Sigmoid colon (tissue), 4 donors: ENCODE measurements around the gene HIGD2B.
"Not testable (repeated sequence)": the region's sequence is repeated elsewhere in the genome, so short reads cannot be mapped to it uniquely, and the experiment has no call there.

Source experiments
- POLR2A ChIP-seq, 2 donors: fragments of 450-650 bp; IDR thresholded peaks; one replicate each; pipeline ENCODE4 v1.6.1; 2016; ENCODE audit warnings: antibody characterized with exemption in 2 of 2, mild to moderate bottlenecking in 2 of 2, moderate library complexity in 2 of 2
- POLR2AphosphoS5 ChIP-seq, 4 donors: sonication (generic); formaldehyde crosslinking; IDR thresholded peaks; one replicate each; pipeline ENCODE4 v1.6.1; 2017; ENCODE audit warnings: antibody characterized with exemption in 4 of 4
- TF ChIP-seq, protein P1 (sequence below), 4 experiments: fragments of 450-650 bp in 3 of 4; fragments of 200-600 bp in 1 of 4; IDR thresholded peaks; one replicate each; pipeline ENCODE4 v1.5.1; 2016 to 2019; ENCODE audit warnings: antibody characterized with exemption in 4 of 4, mild to moderate bottlenecking in 3 of 4, moderate library complexity in 2 of 4

DNA sequence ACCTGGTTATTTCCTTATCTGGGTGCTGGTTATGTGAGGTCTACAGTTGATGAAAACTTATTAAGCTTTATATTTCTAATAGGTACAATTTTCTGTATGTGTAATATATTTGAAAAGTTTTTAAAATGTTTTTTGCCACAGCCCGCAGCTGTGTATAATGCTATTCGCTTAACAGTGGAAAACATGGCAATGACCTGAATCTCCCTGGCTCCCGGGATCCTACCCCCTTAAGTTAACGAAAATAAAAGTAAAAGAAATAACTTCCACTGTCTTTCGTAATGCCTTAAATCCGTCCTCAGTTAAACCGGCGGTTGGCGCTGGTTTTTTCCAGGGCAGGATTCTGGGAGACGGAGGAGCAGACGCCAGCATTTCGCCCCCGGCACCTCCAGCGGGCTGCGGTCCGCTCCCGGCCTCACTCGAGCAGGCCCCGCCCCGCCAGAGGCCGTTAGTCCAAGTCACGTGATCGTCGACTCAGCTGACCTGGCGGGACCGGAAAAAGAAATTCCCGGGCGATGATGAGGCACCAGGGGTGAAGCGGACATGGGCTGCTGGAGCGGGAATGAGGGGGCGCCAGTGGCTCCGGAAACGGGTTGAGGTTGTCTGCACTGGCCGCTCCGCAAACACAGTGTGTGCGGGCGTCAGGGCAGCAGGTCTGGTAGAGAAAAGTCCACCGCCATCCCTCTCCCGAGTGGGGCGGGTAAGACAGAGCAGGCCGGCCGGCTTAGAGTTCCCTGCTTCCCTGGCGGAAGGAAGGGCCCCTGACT lies 49.3 kb downstream of the HIGD2B start:
- TF ChIP-seq, protein P1, sequence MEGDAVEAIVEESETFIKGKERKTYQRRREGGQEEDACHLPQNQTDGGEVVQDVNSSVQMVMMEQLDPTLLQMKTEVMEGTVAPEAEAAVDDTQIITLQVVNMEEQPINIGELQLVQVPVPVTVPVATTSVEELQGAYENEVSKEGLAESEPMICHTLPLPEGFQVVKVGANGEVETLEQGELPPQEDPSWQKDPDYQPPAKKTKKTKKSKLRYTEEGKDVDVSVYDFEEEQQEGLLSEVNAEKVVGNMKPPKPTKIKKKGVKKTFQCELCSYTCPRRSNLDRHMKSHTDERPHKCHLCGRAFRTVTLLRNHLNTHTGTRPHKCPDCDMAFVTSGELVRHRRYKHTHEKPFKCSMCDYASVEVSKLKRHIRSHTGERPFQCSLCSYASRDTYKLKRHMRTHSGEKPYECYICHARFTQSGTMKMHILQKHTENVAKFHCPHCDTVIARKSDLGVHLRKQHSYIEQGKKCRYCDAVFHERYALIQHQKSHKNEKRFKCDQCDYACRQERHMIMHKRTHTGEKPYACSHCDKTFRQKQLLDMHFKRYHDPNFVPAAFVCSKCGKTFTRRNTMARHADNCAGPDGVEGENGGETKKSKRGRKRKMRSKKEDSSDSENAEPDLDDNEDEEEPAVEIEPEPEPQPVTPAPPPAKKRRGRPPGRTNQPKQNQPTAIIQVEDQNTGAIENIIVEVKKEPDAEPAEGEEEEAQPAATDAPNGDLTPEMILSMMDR (IDR thresholded peaks at IDR 0.05) = not testable (repeated sequence)
- not testable (repeated sequence) for TF ChIP-seq POLR2A (IDR thresholded peaks at IDR 0.05)
- TF ChIP-seq POLR2AphosphoS5 (IDR thresholded peaks at IDR 0.05) = peak in 2 of 4 donors; percentile 50 to 54
